Measurements from ENCODE around the gene MARCHF10. TPM values are rescaled to one million over a fixed set of nuclear protein-coding genes. Genes with fewer than 3 reads are reported as not detected.

Gene MARCHF10
- total and polyA plus RNA-seq, 9 of the 15 experiments (the other 6 are each of a cell fraction or from before 2014, with no cell fraction given): not detected

- Histone ChIP-seq H3K36me3 (ENCODE audit: control insufficient read depth, insufficient read depth, low read length) (no peaks in the 10 kb centered on the region), H3K4me2 (ENCODE audit: insufficient read depth, low read length) (no peak overlapping the region), H3K27me3 (ENCODE audit: control insufficient read depth in 2 of 2, insufficient read depth in 2 of 2, low read length in 2 of 2) (peaks cover under 1 to 10% of the 10 kb centered on the region in 2 experiments; a peak in 1 of 5 replicates), H4K20me1 (replicated peaks; ENCODE audit: control insufficient read depth, insufficient read depth, low read length) (0 out of 2 replicates have a peak, but pooled peaks cover 5% of the 10 kb centered on the region), H3K9me1 (ENCODE audit: control insufficient read depth, insufficient read depth, low read length) (no peaks in the 10 kb centered on the region), H2AFZ (ENCODE audit: low read depth, low read length) (no peak overlapping the region), H3K4me3 (no peak overlapping the region), H3K9ac (ENCODE audit: insufficient read depth in 1 of 2, low read depth in 2 of 2, low read length in 2 of 2) (no peak overlapping the region), H3K27ac (ENCODE audit: extremely low read depth, low read depth, low read length) (no peak overlapping the region), H3K4me1 (replicated peaks in 1 of 2; ENCODE audit: control insufficient read depth in 2 of 2, insufficient read depth in 2 of 2, low read length in 2 of 2) (peaks cover 13 to 25% of the 10 kb centered on the region in 2 experiments), H3K79me2 (ENCODE audit: control insufficient read depth, insufficient read depth, low read length) (no peaks in the 10 kb centered on the region), H3K9me3 (replicated peaks; ENCODE audit: control insufficient read depth, insufficient read depth, low read depth, low read length) (no peaks in the 10 kb centered on the region)
- no peak for FAIRE-seq
- ChIA-PET POLR2A (no interaction called here), CTCF (ENCODE audit: low intra/inter-chr PET ratio) (no interaction called here)
- BruUV-seq (replicated peaks): no TSS peak
- WGBS (ENCODE audit: insufficient coverage, low coverage, missing lambda C conversion rate): 12% methylated on average over 6 of the region's 6 CpGs
- no peak for DNase-seq (ENCODE audit: extremely low read depth in 1 of 4, low spot score in 3 of 4)
- in situ Hi-C loops (cut with MboI): no loop called here
- no peak for ATAC-seq
- intact Hi-C loops (cut with micrococcal nuclease): no loop called here
- TF ChIP-seq ILK (tag; IDR thresholded peaks at IDR 0.05; ENCODE audit: borderline replicate concordance, low read depth) (no peak), SMAD3 (CRISPR knock-in tag; conservative IDR thresholded peaks at IDR 0.05) (no peak), CCNT2 (IDR thresholded peaks at IDR 0.05; ENCODE audit: borderline replicate concordance, extremely low read depth, insufficient read length, low read depth, low read length) (no peak), HDAC3 (IDR thresholded peaks at IDR 0.05; ENCODE audit: borderline replicate concordance, partially characterized antibody) (no peak), NKRF (IDR thresholded peaks at IDR 0.05; ENCODE audit: borderline replicate concordance) (no peak), HLTF (IDR thresholded peaks at IDR 0.05) (no peak), ZNF586 (CRISPR knock-in tag; conservative IDR thresholded peaks at IDR 0.05) (no peak), ATF2 (CRISPR knock-in tag; IDR thresholded peaks at IDR 0.05) (no peak), ZBTB26 (CRISPR knock-in tag; IDR thresholded peaks at IDR 0.05) (no peak), BCOR (IDR thresholded peaks at IDR 0.05) (no peak)
- TF ChIP-seq, protein P1, sequence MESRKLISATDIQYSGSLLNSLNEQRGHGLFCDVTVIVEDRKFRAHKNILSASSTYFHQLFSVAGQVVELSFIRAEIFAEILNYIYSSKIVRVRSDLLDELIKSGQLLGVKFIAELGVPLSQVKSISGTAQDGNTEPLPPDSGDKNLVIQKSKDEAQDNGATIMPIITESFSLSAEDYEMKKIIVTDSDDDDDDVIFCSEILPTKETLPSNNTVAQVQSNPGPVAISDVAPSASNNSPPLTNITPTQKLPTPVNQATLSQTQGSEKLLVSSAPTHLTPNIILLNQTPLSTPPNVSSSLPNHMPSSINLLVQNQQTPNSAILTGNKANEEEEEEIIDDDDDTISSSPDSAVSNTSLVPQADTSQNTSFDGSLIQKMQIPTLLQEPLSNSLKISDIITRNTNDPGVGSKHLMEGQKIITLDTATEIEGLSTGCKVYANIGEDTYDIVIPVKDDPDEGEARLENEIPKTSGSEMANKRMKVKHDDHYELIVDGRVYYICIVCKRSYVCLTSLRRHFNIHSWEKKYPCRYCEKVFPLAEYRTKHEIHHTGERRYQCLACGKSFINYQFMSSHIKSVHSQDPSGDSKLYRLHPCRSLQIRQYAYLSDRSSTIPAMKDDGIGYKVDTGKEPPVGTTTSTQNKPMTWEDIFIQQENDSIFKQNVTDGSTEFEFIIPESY (CRISPR knock-in tag; IDR thresholded peaks at IDR 0.05): no peak
- TF ChIP-seq, protein P2, sequence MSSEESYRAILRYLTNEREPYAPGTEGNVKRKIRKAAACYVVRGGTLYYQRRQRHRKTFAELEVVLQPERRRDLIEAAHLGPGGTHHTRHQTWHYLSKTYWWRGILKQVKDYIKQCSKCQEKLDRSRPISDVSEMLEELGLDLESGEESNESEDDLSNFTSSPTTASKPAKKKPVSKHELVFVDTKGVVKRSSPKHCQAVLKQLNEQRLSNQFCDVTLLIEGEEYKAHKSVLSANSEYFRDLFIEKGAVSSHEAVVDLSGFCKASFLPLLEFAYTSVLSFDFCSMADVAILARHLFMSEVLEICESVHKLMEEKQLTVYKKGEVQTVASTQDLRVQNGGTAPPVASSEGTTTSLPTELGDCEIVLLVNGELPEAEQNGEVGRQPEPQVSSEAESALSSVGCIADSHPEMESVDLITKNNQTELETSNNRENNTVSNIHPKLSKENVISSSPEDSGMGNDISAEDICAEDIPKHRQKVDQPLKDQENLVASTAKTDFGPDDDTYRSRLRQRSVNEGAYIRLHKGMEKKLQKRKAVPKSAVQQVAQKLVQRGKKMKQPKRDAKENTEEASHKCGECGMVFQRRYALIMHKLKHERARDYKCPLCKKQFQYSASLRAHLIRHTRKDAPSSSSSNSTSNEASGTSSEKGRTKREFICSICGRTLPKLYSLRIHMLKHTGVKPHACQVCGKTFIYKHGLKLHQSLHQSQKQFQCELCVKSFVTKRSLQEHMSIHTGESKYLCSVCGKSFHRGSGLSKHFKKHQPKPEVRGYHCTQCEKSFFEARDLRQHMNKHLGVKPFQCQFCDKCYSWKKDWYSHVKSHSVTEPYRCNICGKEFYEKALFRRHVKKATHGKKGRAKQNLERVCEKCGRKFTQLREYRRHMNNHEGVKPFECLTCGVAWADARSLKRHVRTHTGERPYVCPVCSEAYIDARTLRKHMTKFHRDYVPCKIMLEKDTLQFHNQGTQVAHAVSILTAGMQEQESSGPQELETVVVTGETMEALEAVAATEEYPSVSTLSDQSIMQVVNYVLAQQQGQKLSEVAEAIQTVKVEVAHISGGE (CRISPR knock-in tag; IDR thresholded peaks at IDR 0.05): no peak
These were observed 152.5 kb downstream of the MARCHF10 start for GRCh38 chr17:62655656-62656055.

Measured in K562 (cell line).